K562 (cell line): ENCODE measurements around the gene RNF26. TPM values are rescaled to one million over a fixed set of nuclear protein-coding genes. Genes with fewer than 3 reads are reported as not detected.

Experiments used
- NFIX ChIP-seq: fragments of 250-450 bp; sonication (Bioruptor Pico); IDR thresholded peaks from 2 replicates; pipeline ENCODE4 v1.4.0; 2020; ENCODE audit warnings: low read depth, mild to moderate bottlenecking, moderate library complexity
- STAT5A ChIP-seq: IDR thresholded peaks from 2 replicates; pipeline ENCODE4 v1.6.1; 2012; ENCODE audit warnings: low read length, inconsistent platforms, borderline replicate concordance
- TCF7 ChIP-seq: sonication (generic); IDR thresholded peaks from 2 replicates; pipeline ENCODE4 v1.6.1; 2016; ENCODE audit warnings: antibody characterized with exemption, borderline replicate concordance
- ZNF134 ChIP-seq: fragments of 250-450 bp; sonication (Bioruptor Pico); conservative IDR thresholded peaks from 2 replicates; pipeline ENCODE4 v1.4.0; 2020
- ZNF436 ChIP-seq: fragments of 250-450, 450-650 bp; sonication (Bioruptor Pico); formaldehyde crosslinking; IDR thresholded peaks from 2 replicates; pipeline ENCODE4 v1.7.0; 2020; ENCODE audit warnings: mild to moderate bottlenecking
- polyA plus RNA-seq, 8 experiments: library from polyadenylated mRNA; depleted of rRNA in 4 of 8; stranded (reverse) in 5 of 8; unstranded in 3 of 8; fragments of >200 nt; fragmentation: Nextera tagmentation in 2 of 8; fragmentation: Illumina TruSeq in 1 of 8; extraction: Ambion mirVana in 2 of 8; extraction: Trizol in 1 of 8; gene quantifications; 2 replicates each; pipeline versions ENCODE4 v1.2.1 to v1.2.3, GENCODE V29; 2011 to 2014; ENCODE audit warnings: inconsistent platforms in 1 of 8, missing spikeins in 1 of 8
- total RNA-seq, 7 experiments: library from RNA; depleted of rRNA in 6 of 7; stranded (reverse); fragments of >200 nt in 6 of 7; fragmentation: Illumina TruSeq in 2 of 7; extraction: Trizol in 2 of 7; gene quantifications; 2 replicates each; pipeline versions ENCODE4 v1.2.1 to v1.2.3, GENCODE V29; 2011 to 2021; ENCODE audit warnings: low replicate concordance in 1 of 7
- TF ChIP-seq, protein P1 (sequence below), 2 experiments: fragments of 150-350 bp in 1 of 2; IDR thresholded peaks; 2 replicates each; pipeline ENCODE4 v1.6.1; 2012 to 2016; ENCODE audit warnings: low read depth in 2 of 2, low read length in 2 of 2, mild to moderate bottlenecking in 1 of 2, moderate library complexity in 1 of 2
- TF ChIP-seq, protein P2 (sequence below): fragments of 250-450 bp; sonication (Bioruptor Pico); IDR thresholded peaks from 2 replicates; pipeline ENCODE4 v1.8.0; 2022; ENCODE audit warnings: moderate library complexity, mild to moderate bottlenecking, inconsistent platforms
- TF ChIP-seq, protein P3 (sequence below): fragments of 450-650 bp; formaldehyde crosslinking; IDR thresholded peaks from 2 replicates; pipeline ENCODE4 v1.4.0; 2020; ENCODE audit warnings: mild to moderate bottlenecking
- TF ChIP-seq, protein P4 (sequence below): sonication (generic); formaldehyde crosslinking; IDR thresholded peaks from 2 replicates; pipeline ENCODE4 v1.8.0; 2022; ENCODE audit warnings: missing genetic modification reagents, mild to moderate bottlenecking, borderline replicate concordance
- TF ChIP-seq, protein P5 (sequence below): IDR thresholded peaks from 2 replicates; pipeline ENCODE4 v1.6.1; 2014; ENCODE audit warnings: antibody characterized with exemption
- TF ChIP-seq, protein P6 (sequence below): fragments of 250-450 bp; sonication (Bioruptor Pico); IDR thresholded peaks from 2 replicates; pipeline ENCODE4 v1.4.0; 2020; ENCODE audit warnings: mild to moderate bottlenecking, moderate library complexity, borderline replicate concordance
- TF ChIP-seq, protein P7 (sequence below): fragments of 200-800 bp; sonication (Bioruptor generic); IDR thresholded peaks from 2 replicates; pipeline ENCODE4 v1.6.1; 2017; ENCODE audit warnings: missing genetic modification characterization, missing compliant biosample characterization

Gene RNF26
- total and polyA plus RNA-seq, 9 of the 15 experiments (the other 6 are each of a cell fraction or from before 2014, with no cell fraction given), result 5.3 to 53.6 (median 12.7) TPM

DNA sequence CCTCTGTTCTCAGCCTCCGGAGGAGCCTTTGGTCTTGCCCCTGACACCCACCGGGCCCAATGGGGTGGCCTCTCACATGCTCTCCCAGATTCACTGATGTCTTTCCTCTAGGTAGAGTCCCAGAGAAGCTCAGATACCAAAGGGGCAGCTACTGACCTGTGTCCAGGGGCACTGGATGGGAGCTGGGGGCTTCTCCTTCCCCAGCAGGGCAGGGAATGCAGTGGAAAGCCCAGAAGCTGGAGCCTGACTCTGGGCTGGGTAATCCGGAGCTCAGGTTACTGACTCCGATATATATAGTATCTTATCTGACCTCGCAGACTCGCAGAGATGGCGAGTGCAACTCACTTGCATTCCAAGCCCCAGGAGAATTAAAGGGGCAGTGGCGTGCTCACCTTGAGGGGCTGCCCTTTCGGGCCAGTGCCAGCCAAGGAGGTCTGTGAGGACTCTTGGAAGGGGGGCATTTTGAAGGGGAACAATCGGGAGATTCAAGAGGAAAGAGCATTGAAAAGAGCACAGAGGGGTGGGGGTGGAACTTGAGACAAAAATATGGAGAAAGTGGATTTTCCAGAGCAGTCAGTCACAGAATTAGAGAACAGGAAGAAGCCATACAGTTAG lies 44.6 kb downstream of the RNF26 start (continued):
- TF ChIP-seq, protein P1, sequence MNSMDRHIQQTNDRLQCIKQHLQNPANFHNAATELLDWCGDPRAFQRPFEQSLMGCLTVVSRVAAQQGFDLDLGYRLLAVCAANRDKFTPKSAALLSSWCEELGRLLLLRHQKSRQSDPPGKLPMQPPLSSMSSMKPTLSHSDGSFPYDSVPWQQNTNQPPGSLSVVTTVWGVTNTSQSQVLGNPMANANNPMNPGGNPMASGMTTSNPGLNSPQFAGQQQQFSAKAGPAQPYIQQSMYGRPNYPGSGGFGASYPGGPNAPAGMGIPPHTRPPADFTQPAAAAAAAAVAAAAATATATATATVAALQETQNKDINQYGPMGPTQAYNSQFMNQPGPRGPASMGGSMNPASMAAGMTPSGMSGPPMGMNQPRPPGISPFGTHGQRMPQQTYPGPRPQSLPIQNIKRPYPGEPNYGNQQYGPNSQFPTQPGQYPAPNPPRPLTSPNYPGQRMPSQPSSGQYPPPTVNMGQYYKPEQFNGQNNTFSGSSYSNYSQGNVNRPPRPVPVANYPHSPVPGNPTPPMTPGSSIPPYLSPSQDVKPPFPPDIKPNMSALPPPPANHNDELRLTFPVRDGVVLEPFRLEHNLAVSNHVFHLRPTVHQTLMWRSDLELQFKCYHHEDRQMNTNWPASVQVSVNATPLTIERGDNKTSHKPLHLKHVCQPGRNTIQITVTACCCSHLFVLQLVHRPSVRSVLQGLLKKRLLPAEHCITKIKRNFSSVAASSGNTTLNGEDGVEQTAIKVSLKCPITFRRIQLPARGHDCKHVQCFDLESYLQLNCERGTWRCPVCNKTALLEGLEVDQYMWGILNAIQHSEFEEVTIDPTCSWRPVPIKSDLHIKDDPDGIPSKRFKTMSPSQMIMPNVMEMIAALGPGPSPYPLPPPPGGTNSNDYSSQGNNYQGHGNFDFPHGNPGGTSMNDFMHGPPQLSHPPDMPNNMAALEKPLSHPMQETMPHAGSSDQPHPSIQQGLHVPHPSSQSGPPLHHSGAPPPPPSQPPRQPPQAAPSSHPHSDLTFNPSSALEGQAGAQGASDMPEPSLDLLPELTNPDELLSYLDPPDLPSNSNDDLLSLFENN (IDR thresholded peaks at IDR 0.05; ENCODE audit: low read depth in 2 of 2, low read length in 2 of 2), result no peak
- TF ChIP-seq, protein P2, sequence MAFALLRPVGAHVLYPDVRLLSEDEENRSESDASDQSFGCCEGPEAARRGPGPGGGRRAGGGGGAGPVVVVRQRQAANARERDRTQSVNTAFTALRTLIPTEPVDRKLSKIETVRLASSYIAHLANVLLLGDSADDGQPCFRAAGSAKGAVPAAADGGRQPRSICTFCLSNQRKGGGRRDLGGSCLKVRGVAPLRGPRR, result no peak
- TF ChIP-seq ZNF134 (CRISPR knock-in tag), result no peak
- no peak for TF ChIP-seq TCF7
- TF ChIP-seq, protein P3, sequence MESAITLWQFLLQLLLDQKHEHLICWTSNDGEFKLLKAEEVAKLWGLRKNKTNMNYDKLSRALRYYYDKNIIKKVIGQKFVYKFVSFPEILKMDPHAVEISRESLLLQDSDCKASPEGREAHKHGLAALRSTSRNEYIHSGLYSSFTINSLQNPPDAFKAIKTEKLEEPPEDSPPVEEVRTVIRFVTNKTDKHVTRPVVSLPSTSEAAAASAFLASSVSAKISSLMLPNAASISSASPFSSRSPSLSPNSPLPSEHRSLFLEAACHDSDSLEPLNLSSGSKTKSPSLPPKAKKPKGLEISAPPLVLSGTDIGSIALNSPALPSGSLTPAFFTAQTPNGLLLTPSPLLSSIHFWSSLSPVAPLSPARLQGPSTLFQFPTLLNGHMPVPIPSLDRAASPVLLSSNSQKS (CRISPR knock-in tag), result no peak
- peak; percentile 43; the same call in 1 of the 2 replicates for TF ChIP-seq STAT5A
- TF ChIP-seq, protein P4, sequence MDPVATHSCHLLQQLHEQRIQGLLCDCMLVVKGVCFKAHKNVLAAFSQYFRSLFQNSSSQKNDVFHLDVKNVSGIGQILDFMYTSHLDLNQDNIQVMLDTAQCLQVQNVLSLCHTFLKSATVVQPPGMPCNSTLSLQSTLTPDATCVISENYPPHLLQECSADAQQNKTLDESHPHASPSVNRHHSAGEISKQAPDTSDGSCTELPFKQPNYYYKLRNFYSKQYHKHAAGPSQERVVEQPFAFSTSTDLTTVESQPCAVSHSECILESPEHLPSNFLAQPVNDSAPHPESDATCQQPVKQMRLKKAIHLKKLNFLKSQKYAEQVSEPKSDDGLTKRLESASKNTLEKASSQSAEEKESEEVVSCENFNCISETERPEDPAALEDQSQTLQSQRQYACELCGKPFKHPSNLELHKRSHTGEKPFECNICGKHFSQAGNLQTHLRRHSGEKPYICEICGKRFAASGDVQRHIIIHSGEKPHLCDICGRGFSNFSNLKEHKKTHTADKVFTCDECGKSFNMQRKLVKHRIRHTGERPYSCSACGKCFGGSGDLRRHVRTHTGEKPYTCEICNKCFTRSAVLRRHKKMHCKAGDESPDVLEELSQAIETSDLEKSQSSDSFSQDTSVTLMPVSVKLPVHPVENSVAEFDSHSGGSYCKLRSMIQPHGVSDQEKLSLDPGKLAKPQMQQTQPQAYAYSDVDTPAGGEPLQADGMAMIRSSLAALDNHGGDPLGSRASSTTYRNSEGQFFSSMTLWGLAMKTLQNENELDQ (CRISPR knock-in tag), result no peak
- TF ChIP-seq, protein P5, sequence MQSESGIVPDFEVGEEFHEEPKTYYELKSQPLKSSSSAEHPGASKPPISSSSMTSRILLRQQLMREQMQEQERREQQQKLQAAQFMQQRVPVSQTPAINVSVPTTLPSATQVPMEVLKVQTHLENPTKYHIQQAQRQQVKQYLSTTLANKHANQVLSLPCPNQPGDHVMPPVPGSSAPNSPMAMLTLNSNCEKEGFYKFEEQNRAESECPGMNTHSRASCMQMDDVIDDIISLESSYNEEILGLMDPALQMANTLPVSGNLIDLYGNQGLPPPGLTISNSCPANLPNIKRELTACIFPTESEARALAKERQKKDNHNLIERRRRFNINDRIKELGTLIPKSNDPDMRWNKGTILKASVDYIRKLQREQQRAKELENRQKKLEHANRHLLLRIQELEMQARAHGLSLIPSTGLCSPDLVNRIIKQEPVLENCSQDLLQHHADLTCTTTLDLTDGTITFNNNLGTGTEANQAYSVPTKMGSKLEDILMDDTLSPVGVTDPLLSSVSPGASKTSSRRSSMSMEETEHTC, result no peak
- TF ChIP-seq, protein P6, sequence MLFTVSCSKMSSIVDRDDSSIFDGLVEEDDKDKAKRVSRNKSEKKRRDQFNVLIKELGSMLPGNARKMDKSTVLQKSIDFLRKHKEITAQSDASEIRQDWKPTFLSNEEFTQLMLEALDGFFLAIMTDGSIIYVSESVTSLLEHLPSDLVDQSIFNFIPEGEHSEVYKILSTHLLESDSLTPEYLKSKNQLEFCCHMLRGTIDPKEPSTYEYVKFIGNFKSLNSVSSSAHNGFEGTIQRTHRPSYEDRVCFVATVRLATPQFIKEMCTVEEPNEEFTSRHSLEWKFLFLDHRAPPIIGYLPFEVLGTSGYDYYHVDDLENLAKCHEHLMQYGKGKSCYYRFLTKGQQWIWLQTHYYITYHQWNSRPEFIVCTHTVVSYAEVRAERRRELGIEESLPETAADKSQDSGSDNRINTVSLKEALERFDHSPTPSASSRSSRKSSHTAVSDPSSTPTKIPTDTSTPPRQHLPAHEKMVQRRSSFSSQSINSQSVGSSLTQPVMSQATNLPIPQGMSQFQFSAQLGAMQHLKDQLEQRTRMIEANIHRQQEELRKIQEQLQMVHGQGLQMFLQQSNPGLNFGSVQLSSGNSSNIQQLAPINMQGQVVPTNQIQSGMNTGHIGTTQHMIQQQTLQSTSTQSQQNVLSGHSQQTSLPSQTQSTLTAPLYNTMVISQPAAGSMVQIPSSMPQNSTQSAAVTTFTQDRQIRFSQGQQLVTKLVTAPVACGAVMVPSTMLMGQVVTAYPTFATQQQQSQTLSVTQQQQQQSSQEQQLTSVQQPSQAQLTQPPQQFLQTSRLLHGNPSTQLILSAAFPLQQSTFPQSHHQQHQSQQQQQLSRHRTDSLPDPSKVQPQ (CRISPR knock-in tag), result no peak
- TF ChIP-seq NFIX (CRISPR knock-in tag), result no peak
- TF ChIP-seq, protein P7, sequence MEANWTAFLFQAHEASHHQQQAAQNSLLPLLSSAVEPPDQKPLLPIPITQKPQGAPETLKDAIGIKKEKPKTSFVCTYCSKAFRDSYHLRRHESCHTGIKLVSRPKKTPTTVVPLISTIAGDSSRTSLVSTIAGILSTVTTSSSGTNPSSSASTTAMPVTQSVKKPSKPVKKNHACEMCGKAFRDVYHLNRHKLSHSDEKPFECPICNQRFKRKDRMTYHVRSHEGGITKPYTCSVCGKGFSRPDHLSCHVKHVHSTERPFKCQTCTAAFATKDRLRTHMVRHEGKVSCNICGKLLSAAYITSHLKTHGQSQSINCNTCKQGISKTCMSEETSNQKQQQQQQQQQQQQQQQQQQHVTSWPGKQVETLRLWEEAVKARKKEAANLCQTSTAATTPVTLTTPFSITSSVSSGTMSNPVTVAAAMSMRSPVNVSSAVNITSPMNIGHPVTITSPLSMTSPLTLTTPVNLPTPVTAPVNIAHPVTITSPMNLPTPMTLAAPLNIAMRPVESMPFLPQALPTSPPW (CRISPR knock-in tag), result no peak
- no peak for TF ChIP-seq ZNF436 (CRISPR knock-in tag)
